Measurements from ENCODE around the gene CYB5R2.

The CYB5R2 gene

DNA sequence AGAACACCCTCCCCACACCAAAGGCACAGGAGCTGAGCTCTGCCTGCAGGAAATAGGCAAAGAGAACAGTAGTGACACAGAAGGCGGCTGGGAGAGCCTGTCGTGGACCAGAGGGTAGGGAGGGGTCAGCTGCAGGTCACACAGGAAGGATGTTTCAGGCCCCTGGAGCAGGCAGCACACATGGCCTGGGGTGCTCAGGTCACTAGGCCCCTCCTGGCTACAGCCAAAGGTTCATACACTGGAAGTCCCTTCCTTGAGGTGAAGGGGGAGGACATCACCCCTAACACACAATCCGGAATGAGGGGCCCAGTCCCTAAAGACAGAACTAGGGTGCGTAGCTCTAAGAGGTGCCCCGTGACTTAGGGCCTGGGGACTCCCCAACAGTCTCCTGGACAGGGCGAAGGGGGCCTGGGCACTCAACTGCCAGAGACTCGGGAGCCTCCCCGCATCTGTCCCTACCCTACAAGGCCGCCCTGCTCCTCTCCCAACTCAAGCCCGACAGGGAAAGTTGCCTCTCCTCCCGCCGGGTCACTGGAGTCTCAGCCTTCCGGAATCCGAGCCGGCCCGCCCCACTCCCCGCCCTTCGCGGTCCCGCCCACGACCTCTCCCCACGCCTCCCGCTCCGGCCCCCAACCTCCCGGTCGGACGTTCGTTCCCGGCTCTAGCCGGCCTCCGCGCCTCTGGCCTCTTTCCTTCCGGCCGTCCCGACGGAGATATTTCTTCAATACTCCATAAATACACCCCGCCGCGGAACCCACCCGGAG, at the start of gene CYB5R2:
Gene CYB5R2, minus strand, starts transcription at position 541 of the 764 bp plus-strand sequence. CDS start 675 bp downstream, outside the sequence.
- DNase-seq (ENCODE audit: low read depth), result no peak
- in situ Hi-C loops (cut with HindIII; ENCODE audit: low sequenced_read_pairs), result loop anchor here (25.0 kb wide), 1 partner anchor 111 kb away; no protein-coding TSS in a partner anchor
- TF ChIP-seq CTCF (IDR thresholded peaks at IDR 0.05; ENCODE audit: low read depth, low read length, missing control alignments), result no peak
- peak within 1 kb of the TSS; percentile 31 for H3K4me3 ChIP-seq (ENCODE audit: low read depth, low read length)

DNA sequence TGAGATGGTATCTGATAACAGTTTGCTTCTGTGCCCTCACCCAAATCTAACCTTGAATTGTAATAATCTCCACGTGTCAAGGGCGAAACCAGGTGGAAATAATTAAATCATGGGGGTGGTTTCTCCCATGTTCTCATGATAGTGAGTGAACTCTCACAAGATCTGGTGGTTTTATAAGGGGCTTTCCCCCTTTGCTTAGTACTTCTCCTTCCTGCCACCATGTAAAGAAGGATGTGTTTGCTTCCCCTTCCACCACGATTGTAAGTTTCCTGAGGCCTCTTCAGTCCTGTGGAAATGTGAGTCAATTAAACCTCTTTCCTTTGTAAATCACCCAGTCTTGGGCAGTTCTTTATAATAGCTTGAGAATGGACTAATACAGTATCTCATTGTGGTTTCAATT, 41.5 kb upstream of the CYB5R2 start:
- DNase-seq (ENCODE audit: low read depth), result no peak
- H3K4me3 ChIP-seq (ENCODE audit: low read depth, low read length), result no peak overlapping the region
- in situ Hi-C loops (cut with HindIII; ENCODE audit: low sequenced_read_pairs), result no loop called here
- no peak for TF ChIP-seq CTCF (IDR thresholded peaks at IDR 0.05; ENCODE audit: low read depth, low read length, missing control alignments)

DNA sequence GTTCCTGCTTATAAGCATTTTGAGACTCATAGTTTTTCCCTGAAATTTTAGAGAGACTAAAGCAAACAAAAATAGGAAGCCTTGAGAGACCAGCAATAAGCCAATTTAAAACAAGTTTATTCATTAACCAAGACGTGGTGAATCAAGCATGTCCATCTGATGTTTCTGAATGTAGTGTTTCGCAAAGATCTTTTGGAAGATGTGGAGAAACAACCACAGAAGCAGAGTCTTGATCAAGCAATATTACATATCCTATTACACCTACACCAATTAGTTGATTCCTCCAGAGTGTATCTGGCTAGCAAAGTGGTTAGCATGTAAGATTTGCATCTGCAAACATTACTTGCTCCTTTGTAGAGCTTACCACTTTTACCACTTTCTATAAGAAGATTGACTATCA, 33.1 kb upstream of the CYB5R2 start, which contains the start of gene OVCH2:
Gene OVCH2, minus strand, starts transcription at position 101 of the 400 bp plus-strand sequence. Its CDS starts 83 bp downstream, at position 18.
- in situ Hi-C loops (cut with HindIII; ENCODE audit: low sequenced_read_pairs), result no loop called here
- TF ChIP-seq CTCF (IDR thresholded peaks at IDR 0.05; ENCODE audit: low read depth, low read length, missing control alignments), result no peak

DNA sequence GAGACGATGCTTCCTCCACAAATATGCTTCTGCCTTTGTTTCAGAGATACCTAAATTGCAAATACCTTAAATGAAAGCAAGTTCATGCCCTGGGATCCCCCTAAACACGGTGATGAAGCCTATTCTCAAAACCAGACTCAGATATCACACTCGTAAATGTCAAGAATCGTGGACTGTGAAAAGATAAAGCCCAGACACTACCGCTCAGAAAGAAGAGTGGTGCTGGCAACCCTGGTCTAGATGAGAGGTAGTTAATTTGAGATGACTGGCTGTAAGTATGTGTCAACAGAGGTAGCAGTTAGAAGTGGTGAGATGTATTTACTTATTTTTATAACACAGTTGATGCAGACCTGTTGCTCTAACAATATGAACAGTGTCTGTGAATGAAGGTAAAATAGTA, 30.4 kb upstream of the CYB5R2 start:
- no peak overlapping the region for H3K4me3 ChIP-seq (ENCODE audit: low read depth, low read length)
- no peak for DNase-seq (ENCODE audit: low read depth)
- in situ Hi-C loops (cut with HindIII; ENCODE audit: low sequenced_read_pairs), result no loop called here
- TF ChIP-seq CTCF (IDR thresholded peaks at IDR 0.05; ENCODE audit: low read depth, low read length, missing control alignments), result no peak

More for the DNA sequence above, 33.1 kb upstream of the CYB5R2 start, which contains the start of gene OVCH2:
- no peak for DNase-seq (ENCODE audit: low read depth)
- no peak within 1 kb of the TSS for H3K4me3 ChIP-seq (ENCODE audit: low read depth, low read length)

GRCh38 chr11:7696424-7696823, 23.1 kb upstream of the CYB5R2 start:
- no peak overlapping the region for H3K4me3 ChIP-seq (ENCODE audit: low read depth, low read length)
- DNase-seq (ENCODE audit: low read depth), result no peak
- TF ChIP-seq CTCF (IDR thresholded peaks at IDR 0.05; ENCODE audit: low read depth, low read length, missing control alignments), result no peak
- in situ Hi-C loops (cut with HindIII; ENCODE audit: low sequenced_read_pairs), result no loop called here

- DNase-seq (ENCODE audit: low read depth), result no peak
- in situ Hi-C loops (cut with HindIII; ENCODE audit: low sequenced_read_pairs), result no loop called here
- no peak for TF ChIP-seq CTCF (IDR thresholded peaks at IDR 0.05; ENCODE audit: low read depth, low read length, missing control alignments)
- H3K4me3 ChIP-seq (ENCODE audit: low read depth, low read length), result no peak overlapping the region
Measured at GRCh38 chr11:7694235-7694634, 20.9 kb upstream of the CYB5R2 start.

Data from astrocyte of the cerebellum (primary cell).